Liver (tissue), 9 donors: ENCODE data around the gene ABL1. TPM values are rescaled to one million over a fixed set of nuclear protein-coding genes. Genes with fewer than 3 reads are reported as not detected.

Experiments used
- DNase-seq: peaks from one replicate; pipeline ENCODE4 v3.0.0-alpha.2; 2017; ENCODE audit warnings: low spot score
- H3K27ac ChIP-seq, 2 donors: one replicate each; pipeline ENCODE4 v1.7.0; 2013; ENCODE audit warnings: inconsistent platforms in 2 of 2, low read length in 2 of 2, control low read depth in 1 of 2, low read depth in 1 of 2, mild to moderate bottlenecking in 1 of 2
- H3K27me3 ChIP-seq, 4 donors: one replicate each; pipeline versions ENCODE4 v1.6.1 to v1.7.0; 2013; ENCODE audit warnings: low read length in 3 of 4, inconsistent platforms in 1 of 4, mild to moderate bottlenecking in 1 of 4, moderate library complexity in 1 of 4; ENCODE audit not compliant: control insufficient read depth in 4 of 4, insufficient read depth in 4 of 4
- H3K36me3 ChIP-seq, 4 donors: one replicate each; pipeline versions ENCODE4 v1.6.1 to v1.7.0; 2013; ENCODE audit warnings: low read length in 3 of 4, mild to moderate bottlenecking in 3 of 4, low read depth in 1 of 4, moderate library complexity in 1 of 4; ENCODE audit not compliant: control insufficient read depth in 4 of 4, insufficient read depth in 3 of 4
- H3K4me1 ChIP-seq, 4 donors: one replicate each; pipeline versions ENCODE4 v1.6.1 to v1.7.0; 2013; ENCODE audit warnings: low read length in 3 of 4, mild to moderate bottlenecking in 3 of 4, moderate library complexity in 1 of 4; ENCODE audit not compliant: control insufficient read depth in 4 of 4, insufficient read depth in 4 of 4
- H3K4me3 ChIP-seq, 3 donors: one replicate each; pipeline versions ENCODE4 v1.6.1 to v1.7.0; 2013; ENCODE audit warnings: low read length in 3 of 3, control low read depth in 1 of 3, low read depth in 1 of 3, mild to moderate bottlenecking in 1 of 3
- H3K9ac ChIP-seq, 2 donors: one replicate each; pipeline ENCODE4 v1.7.0; 2013; ENCODE audit warnings: low read length in 2 of 2, mild to moderate bottlenecking in 2 of 2, moderate library complexity in 2 of 2, control low read depth in 1 of 2, low read depth in 1 of 2
- H3K9me3 ChIP-seq, 4 donors: one replicate each; pipeline versions ENCODE4 v1.6.1 to v1.7.0; 2013; ENCODE audit warnings: low read length in 3 of 4; ENCODE audit not compliant: control insufficient read depth in 4 of 4
- EGR1 ChIP-seq, 2 donors: IDR thresholded peaks; 2 replicates each; pipeline ENCODE4 v1.6.1; 2016 to 2018; ENCODE audit warnings: antibody characterized with exemption in 2 of 2, low read depth in 2 of 2
- FOXA1 ChIP-seq: IDR thresholded peaks from 2 replicates; pipeline ENCODE4 v1.6.1; 2016; ENCODE audit warnings: antibody characterized with exemption
- FOXA2 ChIP-seq: IDR thresholded peaks from 2 replicates; pipeline ENCODE4 v1.6.1; 2016; ENCODE audit warnings: antibody characterized with exemption
- GABPA ChIP-seq, 2 donors: IDR thresholded peaks in 1 of 2; conservative IDR thresholded peaks in 1 of 2; 2 replicates each; pipeline ENCODE4 v1.6.1; 2016; ENCODE audit warnings: antibody characterized with exemption in 2 of 2, mild to moderate bottlenecking in 1 of 2, moderate library complexity in 1 of 2
- HNF4A ChIP-seq, 2 donors: conservative IDR thresholded peaks; 2 replicates each; pipeline ENCODE4 v1.6.1; 2016; ENCODE audit warnings: antibody characterized with exemption in 2 of 2, mild to moderate bottlenecking in 2 of 2
- HNF4G ChIP-seq: IDR thresholded peaks from 2 replicates; pipeline ENCODE4 v1.6.1; 2016; ENCODE audit warnings: antibody characterized with exemption
- JUND ChIP-seq, 2 donors: IDR thresholded peaks; 2 replicates each; pipeline ENCODE4 v1.6.1; 2016; ENCODE audit warnings: antibody characterized with exemption in 2 of 2
- NR2F2 ChIP-seq: IDR thresholded peaks from 2 replicates; pipeline ENCODE4 v1.6.1; 2016; ENCODE audit warnings: antibody characterized with exemption
- RAD21 ChIP-seq, 2 donors: IDR thresholded peaks; 2 replicates each; pipeline ENCODE4 v1.6.1; 2016; ENCODE audit warnings: antibody characterized with exemption in 2 of 2, mild to moderate bottlenecking in 2 of 2
- RXRA ChIP-seq, 2 donors: IDR thresholded peaks; 2 replicates each; pipeline ENCODE4 v1.6.1; 2017 to 2018; ENCODE audit warnings: antibody characterized with exemption in 2 of 2, mild to moderate bottlenecking in 1 of 2
- SP1 ChIP-seq: IDR thresholded peaks from 2 replicates; pipeline ENCODE4 v1.6.1; 2018; ENCODE audit warnings: antibody characterized with exemption, mild to moderate bottlenecking
- TAF1 ChIP-seq: conservative IDR thresholded peaks from 2 replicates; pipeline ENCODE4 v1.6.1; 2016; ENCODE audit warnings: antibody characterized with exemption, mild to moderate bottlenecking
- YY1 ChIP-seq: IDR thresholded peaks from 2 replicates; pipeline ENCODE4 v1.6.1; 2016; ENCODE audit warnings: antibody characterized with exemption, mild to moderate bottlenecking
- WGBS: extraction: QIAGEN DNeasy Blood & Tissue Kit; methylation state at CpG from one replicate; pipeline ENCODE4 v1.1.7; 2013; 5-methylcytosine and 5-hydroxymethylcytosine counted together
- polyA plus RNA-seq, 2 donors: library from polyadenylated mRNA; stranded (reverse) in 1 of 2; unstranded in 1 of 2; fragments of 200-250 nt in 1 of 2; fragments of >200 nt in 1 of 2; fragmentation: Nextera tagmentation in 1 of 2; extraction: Ambion mirVana in 1 of 2; gene quantifications; one replicate each; pipeline versions ENCODE4 v1.2.1 to v1.2.3, GENCODE V29; 2013 to 2015
- total RNA-seq, 2 donors: library from RNA; depleted of rRNA; stranded (reverse); fragments of >200 nt; gene quantifications; one replicate each; pipeline ENCODE4 v1.2.3, GENCODE V29; 2014
- TF ChIP-seq, protein P1 (sequence below): IDR thresholded peaks from 2 replicates; pipeline ENCODE4 v1.6.1; 2016; ENCODE audit warnings: antibody characterized with exemption
- TF ChIP-seq, protein P2 (sequence below): IDR thresholded peaks from 2 replicates; pipeline ENCODE4 v1.6.1; 2016; ENCODE audit warnings: antibody characterized with exemption
- TF ChIP-seq, protein P3 (sequence below): fragments of 150-350 bp; IDR thresholded peaks from 2 replicates; pipeline ENCODE4 v1.5.1; 2017; ENCODE audit warnings: improper control_type of control experiment, low read depth, low read length; ENCODE audit not compliant: missing input control
- TF ChIP-seq, protein P4 (sequence below): IDR thresholded peaks from 2 replicates; pipeline ENCODE4 v1.6.1; 2016; ENCODE audit warnings: antibody characterized with exemption
- TF ChIP-seq, protein P5 (sequence below): IDR thresholded peaks from 2 replicates; pipeline ENCODE4 v1.6.1; 2016; ENCODE audit warnings: antibody characterized with exemption, mild to moderate bottlenecking
- donor health status: healthy.
- donor health status: healthy.
- donor health status: healthy.
- donor health status: healthy.
- donor health status: healthy.

The ABL1 gene
- total and polyA plus RNA-seq, 4 donors = 4.2 to 14.2 (median 10.9) TPM

DNA sequence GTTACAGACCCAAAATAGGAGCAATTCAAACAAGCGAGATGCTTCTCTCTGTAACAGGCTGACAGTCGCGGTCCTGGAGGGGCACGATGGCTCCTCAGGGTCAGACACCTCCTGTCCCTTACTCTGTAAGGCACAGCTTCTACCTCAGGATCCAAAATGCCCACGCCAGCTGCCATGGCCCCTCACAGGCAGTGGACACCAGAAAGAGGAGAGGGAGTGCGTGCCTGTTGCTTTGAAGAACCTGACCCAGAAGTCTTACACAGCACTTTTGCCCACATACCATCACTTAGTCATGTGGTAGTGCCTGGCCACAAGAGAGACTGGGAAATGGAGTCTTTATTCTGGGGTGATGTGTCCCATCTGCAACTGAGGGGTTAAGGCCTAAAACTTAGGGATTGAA, 11.6 kb upstream of the ABL1 start:
- 93% methylated on average over 6 of the region's 6 CpGs for WGBS
- no peak for TF ChIP-seq RAD21 (IDR thresholded peaks at IDR 0.05)
- no peak for TF ChIP-seq FOXA1
- TF ChIP-seq, protein P1, sequence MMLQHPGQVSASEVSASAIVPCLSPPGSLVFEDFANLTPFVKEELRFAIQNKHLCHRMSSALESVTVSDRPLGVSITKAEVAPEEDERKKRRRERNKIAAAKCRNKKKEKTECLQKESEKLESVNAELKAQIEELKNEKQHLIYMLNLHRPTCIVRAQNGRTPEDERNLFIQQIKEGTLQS = no peak
- TF ChIP-seq TAF1 = no peak
- no peak for TF ChIP-seq HNF4G
- TF ChIP-seq GABPA (IDR thresholded peaks at IDR 0.05 in 1 of 2, conservative IDR thresholded peaks at IDR 0.05 in 1 of 2) = no peak
- no peak for TF ChIP-seq FOXA2
- no peak for TF ChIP-seq EGR1 (IDR thresholded peaks at IDR 0.05; ENCODE audit: low read depth in 2 of 2)
- TF ChIP-seq JUND (IDR thresholded peaks at IDR 0.05) = no peak
- TF ChIP-seq SP1 = no peak
- TF ChIP-seq YY1 = no peak
- no peak for TF ChIP-seq NR2F2
- TF ChIP-seq RXRA (IDR thresholded peaks at IDR 0.05) = no peak
- TF ChIP-seq, protein P2, sequence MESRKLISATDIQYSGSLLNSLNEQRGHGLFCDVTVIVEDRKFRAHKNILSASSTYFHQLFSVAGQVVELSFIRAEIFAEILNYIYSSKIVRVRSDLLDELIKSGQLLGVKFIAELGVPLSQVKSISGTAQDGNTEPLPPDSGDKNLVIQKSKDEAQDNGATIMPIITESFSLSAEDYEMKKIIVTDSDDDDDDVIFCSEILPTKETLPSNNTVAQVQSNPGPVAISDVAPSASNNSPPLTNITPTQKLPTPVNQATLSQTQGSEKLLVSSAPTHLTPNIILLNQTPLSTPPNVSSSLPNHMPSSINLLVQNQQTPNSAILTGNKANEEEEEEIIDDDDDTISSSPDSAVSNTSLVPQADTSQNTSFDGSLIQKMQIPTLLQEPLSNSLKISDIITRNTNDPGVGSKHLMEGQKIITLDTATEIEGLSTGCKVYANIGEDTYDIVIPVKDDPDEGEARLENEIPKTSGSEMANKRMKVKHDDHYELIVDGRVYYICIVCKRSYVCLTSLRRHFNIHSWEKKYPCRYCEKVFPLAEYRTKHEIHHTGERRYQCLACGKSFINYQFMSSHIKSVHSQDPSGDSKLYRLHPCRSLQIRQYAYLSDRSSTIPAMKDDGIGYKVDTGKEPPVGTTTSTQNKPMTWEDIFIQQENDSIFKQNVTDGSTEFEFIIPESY = no peak
- TF ChIP-seq, protein P3, sequence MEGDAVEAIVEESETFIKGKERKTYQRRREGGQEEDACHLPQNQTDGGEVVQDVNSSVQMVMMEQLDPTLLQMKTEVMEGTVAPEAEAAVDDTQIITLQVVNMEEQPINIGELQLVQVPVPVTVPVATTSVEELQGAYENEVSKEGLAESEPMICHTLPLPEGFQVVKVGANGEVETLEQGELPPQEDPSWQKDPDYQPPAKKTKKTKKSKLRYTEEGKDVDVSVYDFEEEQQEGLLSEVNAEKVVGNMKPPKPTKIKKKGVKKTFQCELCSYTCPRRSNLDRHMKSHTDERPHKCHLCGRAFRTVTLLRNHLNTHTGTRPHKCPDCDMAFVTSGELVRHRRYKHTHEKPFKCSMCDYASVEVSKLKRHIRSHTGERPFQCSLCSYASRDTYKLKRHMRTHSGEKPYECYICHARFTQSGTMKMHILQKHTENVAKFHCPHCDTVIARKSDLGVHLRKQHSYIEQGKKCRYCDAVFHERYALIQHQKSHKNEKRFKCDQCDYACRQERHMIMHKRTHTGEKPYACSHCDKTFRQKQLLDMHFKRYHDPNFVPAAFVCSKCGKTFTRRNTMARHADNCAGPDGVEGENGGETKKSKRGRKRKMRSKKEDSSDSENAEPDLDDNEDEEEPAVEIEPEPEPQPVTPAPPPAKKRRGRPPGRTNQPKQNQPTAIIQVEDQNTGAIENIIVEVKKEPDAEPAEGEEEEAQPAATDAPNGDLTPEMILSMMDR = no peak
- TF ChIP-seq, protein P4, sequence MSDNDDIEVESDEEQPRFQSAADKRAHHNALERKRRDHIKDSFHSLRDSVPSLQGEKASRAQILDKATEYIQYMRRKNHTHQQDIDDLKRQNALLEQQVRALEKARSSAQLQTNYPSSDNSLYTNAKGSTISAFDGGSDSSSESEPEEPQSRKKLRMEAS = no peak
- TF ChIP-seq HNF4A (conservative IDR thresholded peaks at IDR 0.05) = no peak
- TF ChIP-seq, protein P5, sequence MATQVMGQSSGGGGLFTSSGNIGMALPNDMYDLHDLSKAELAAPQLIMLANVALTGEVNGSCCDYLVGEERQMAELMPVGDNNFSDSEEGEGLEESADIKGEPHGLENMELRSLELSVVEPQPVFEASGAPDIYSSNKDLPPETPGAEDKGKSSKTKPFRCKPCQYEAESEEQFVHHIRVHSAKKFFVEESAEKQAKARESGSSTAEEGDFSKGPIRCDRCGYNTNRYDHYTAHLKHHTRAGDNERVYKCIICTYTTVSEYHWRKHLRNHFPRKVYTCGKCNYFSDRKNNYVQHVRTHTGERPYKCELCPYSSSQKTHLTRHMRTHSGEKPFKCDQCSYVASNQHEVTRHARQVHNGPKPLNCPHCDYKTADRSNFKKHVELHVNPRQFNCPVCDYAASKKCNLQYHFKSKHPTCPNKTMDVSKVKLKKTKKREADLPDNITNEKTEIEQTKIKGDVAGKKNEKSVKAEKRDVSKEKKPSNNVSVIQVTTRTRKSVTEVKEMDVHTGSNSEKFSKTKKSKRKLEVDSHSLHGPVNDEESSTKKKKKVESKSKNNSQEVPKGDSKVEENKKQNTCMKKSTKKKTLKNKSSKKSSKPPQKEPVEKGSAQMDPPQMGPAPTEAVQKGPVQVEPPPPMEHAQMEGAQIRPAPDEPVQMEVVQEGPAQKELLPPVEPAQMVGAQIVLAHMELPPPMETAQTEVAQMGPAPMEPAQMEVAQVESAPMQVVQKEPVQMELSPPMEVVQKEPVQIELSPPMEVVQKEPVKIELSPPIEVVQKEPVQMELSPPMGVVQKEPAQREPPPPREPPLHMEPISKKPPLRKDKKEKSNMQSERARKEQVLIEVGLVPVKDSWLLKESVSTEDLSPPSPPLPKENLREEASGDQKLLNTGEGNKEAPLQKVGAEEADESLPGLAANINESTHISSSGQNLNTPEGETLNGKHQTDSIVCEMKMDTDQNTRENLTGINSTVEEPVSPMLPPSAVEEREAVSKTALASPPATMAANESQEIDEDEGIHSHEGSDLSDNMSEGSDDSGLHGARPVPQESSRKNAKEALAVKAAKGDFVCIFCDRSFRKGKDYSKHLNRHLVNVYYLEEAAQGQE = no peak
- no peaks in the 10 kb centered on the region for H3K27me3 ChIP-seq
- no peak for DNase-seq
- H3K9me3 ChIP-seq = no peaks in the 10 kb centered on the region
- peaks cover 0 to 5% (median 1%) of the 10 kb centered on the region in 4 donors for H3K4me1 ChIP-seq
- no peak overlapping the region for H3K9ac ChIP-seq
- H3K36me3 ChIP-seq = no peaks in the 10 kb centered on the region
- H3K4me3 ChIP-seq = no peak overlapping the region
- H3K27ac ChIP-seq = no peak overlapping the region

DNA sequence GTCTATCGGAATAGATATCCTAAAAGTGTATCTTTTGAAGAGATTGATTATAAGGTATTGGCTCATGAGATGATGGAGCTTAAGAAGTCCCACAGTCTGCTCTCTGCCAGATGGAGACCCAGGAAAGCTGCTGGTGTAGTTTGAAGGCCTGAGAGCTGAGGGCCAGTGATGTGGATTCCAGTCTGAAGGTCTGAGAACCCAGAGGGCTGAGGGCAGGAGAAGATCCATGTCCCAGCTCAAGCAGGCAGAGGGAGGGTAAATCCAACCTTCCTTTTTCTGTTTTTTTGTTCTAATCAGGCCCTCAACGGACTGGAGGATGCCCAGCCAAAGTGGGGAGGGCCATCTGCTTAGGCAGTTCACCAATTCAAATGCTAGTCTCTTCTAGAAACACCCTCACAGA, 11.0 kb upstream of the ABL1 start:
- H3K36me3 ChIP-seq = no peaks in the 10 kb centered on the region
- no peak overlapping the region for H3K9ac ChIP-seq
- WGBS = 81% methylated on average over 2 of the region's 2 CpGs

More for the DNA sequence above, 11.0 kb upstream of the ABL1 start:
- no peak for TF ChIP-seq SP1
- TF ChIP-seq RXRA (IDR thresholded peaks at IDR 0.05) = no peak
- TF ChIP-seq, protein P3 = no peak
- TF ChIP-seq RAD21 (IDR thresholded peaks at IDR 0.05) = no peak
- no peak for TF ChIP-seq HNF4A (conservative IDR thresholded peaks at IDR 0.05)
- TF ChIP-seq EGR1 (IDR thresholded peaks at IDR 0.05; ENCODE audit: low read depth in 2 of 2) = no peak
- TF ChIP-seq GABPA (IDR thresholded peaks at IDR 0.05 in 1 of 2, conservative IDR thresholded peaks at IDR 0.05 in 1 of 2) = no peak
- TF ChIP-seq, protein P1 = no peak
- TF ChIP-seq TAF1 = no peak
- DNase-seq = no peak
- Histone ChIP-seq H3K27ac (no peak overlapping the region), H3K4me3 (no peak overlapping the region), H3K4me1 (peaks cover 0 to 5% (median 1%) of the 10 kb centered on the region in 4 donors), H3K27me3 (no peaks in the 10 kb centered on the region), H3K9me3 (no peaks in the 10 kb centered on the region)
